HG03196 (cell line): Measurements from ENCODE around the gene ATXN1.

ENCODE experiments used
- ATAC-seq: cut with Tn5 transposase; IDR thresholded peaks from one replicate; pipeline ENCODE4 v1.9.1; 2021; ENCODE audit not compliant: unreplicated experiment

Gene ATXN1

DNA sequence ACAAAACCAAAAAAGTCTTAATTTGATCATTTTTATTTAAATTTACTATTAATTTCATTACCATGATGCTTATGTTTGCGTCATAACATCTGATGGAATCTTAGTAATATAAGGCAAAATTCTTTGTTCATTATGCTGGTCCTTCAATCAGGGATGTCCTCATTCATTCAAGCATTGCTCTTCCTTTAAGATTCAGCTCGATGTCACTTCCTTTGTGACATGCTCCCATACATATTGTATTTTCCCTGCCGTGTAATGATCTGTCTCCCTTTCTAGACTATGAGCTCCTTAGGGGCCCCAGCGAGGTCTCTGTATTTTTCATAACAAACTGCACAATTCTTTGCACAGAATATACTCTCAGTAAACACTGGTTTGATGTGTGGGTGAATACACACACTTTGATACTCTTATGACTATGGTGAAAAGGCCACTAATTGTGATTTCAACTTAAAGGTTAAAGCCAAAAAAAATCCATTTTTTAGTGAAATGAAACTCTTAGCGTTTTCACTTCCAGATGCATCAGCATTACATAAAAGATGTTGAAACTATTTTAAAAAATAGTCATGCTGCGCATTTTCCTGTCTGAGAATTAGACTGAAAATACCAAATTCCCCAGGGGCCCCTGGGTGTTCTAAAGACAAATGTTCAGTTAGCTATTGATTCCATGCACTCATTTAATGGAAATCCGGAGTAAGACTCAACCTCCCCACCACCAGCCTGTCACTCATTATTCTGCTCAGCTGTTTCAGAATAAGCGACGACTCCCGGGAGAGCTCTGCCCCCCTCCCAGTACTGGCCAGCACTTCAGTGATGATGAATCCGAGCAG lies 169.7 kb downstream of the ATXN1 start:
- ATAC-seq, result peak; percentile 78

DNA sequence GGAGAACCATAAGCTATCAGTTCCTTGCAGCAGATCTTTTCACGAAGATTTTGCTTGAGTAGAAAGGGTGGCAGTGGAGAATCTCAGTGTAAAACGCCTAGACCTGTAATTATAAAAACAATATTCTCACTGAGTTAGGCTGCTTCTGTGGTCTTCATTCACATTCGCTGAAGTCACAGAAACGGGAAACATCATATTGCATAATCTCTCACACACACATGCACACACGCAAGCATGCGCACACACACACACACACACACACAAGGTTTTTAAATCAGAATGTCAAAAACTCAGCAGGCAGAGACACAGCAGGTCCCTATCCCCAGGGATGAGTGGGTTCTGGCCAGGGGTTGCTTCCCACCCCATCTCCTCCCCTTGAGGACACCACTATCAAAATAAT lies 175.5 kb downstream of the ATXN1 start:
- no peak for ATAC-seq

- no peak for ATAC-seq
Measured at GRCh38 chr6:16583144-16583762, 178.0 kb downstream of the ATXN1 start.

GRCh38 chr6:16582446-16583143 lies 178.7 kb downstream of the ATXN1 start:
- ATAC-seq, result no peak

GRCh38 chr6:16578695-16579285 lies 182.5 kb downstream of the ATXN1 start:
- ATAC-seq, result no peak

GRCh38 chr6:16576451-16577368 lies 184.6 kb downstream of the ATXN1 start:
- ATAC-seq, result peak; percentile 79

- ATAC-seq, result no peak
Measured at GRCh38 chr6:16575655-16576054, 185.6 kb downstream of the ATXN1 start.

DNA sequence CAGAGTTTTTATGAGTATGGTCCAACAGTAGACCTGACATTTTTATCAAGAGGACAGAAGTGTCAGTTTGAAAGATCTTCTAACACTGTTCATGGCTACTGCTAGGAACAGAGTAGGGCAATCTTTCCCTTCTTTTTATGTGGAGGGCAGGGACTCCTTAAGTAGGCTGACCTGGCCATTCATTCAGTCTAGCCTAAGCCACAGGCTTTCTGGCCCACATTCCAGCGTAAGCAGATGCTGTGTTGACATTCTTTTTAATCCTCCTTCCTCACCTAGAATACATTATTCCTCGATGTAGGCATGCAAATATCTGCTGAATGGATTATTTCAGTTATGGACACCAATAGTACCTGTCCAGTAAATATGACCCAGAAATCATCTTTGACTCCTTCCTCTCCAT lies 188.3 kb downstream of the ATXN1 start:
- no peak for ATAC-seq

DNA sequence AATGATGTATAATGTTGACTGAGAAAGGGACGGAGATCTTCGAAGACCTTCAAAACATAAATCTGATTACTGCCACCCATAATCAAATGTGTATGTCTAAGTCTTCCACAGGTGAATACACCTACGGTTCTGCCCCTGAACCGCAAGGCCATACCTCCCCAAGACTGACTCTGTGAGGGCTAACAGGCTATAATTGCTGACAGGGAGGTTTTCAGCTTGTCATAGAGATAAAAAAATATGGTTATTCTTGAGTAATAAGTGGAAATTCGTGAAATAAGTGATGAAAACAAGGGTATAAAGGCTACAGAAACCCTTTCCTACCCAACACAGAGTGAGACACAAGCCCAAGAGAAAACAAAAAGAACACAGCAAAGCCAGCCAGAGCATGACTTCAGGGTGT lies 188.9 kb downstream of the ATXN1 start:
- no peak for ATAC-seq

DNA sequence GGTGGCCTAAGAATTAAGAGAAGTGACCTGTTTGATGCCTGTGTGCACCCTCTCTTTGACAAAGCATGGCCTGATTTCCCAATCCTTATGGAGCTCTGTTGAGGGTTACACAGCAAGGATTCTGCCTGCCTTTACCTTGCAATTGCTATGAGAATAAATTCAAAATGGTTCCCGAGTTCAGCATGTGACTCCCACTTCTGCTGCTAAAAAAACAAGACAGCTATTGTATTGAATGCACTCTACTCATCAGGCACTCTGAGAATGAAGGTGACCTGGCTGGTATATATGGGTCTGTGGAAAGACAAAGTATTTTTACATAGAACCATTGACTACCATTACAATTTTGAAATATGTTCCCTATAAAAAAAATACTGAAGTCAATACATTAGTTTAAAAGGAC lies 190.3 kb downstream of the ATXN1 start:
- ATAC-seq, result no peak

DNA sequence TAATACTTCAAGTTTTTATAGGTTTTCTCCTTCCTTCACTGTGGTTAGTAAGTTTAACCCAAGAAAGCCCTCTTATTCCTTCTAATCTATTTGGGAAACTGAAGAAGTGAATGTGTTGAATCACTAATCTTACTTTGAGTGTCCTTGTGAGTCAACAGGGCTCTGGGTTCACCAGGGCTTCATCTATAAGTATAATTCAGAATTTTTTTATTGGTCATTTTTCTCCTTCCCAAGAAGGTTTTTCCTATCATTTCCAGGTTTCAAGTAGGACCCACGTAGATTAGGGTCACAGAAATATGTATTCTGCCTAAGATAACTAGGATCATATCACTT lies 191.1 kb downstream of the ATXN1 start:
- no peak for ATAC-seq

DNA sequence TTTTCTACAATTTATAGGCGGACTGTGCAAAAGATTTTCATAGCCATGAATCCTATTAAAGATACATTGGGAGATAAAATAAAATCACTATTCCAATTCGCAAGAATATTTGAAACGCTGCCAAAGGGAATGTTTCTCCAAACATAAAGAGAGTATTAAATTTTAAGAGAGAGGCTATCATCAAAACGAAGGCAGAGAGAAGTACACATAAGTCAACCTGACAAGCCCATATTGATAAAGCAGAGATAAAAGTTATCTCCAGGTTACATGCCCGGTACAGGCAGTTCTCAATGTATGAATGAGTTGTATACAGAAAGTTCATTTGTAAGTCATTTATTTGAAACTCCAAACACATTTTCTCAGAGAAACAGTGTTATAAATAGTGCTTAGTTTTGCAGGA lies 193.1 kb downstream of the ATXN1 start:
- no peak for ATAC-seq

- no peak for ATAC-seq
Measured at GRCh38 chr6:16567071-16567470, 194.2 kb downstream of the ATXN1 start.

DNA sequence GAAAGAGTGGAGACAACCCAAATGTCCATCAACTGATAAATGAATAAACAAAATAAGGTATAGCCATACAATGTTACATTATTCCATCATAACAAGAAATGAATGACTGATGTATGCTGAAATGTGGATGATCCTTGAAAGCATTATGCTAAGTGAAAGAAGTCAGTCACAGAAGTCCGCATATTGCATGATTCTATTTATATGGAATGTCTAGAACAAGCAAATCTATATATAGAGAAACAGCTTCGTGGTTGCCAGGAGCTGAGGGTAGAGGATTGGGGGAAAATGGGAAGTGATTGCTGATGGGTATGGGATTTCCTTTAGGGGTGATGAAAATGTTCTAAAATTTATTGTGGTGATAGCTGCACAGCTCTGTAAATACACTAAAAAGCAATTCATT lies 196.8 kb downstream of the ATXN1 start:
- no peak for ATAC-seq

- no peak for ATAC-seq
Measured at GRCh38 chr6:16563628-16564240, 197.5 kb downstream of the ATXN1 start.

DNA sequence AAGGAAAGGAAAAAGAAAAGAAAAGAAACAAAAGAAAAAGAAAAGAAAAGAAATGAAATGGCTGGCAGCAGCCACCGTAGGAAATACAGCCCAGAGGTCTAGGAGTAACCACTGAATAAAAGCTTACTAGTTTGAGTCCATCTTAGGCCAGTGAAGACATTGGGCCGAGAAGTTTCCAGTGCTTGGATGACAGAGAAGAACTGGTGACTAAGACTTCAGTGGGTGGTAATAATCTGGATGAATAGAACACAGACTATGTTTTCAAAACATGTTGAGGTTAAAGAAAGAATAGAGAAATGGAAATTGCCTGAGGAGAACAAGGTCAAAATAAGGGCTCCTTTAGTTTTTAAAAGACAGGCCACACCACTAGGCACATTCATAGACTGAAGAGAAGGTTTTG lies 198.8 kb downstream of the ATXN1 start:
- ATAC-seq, result no peak

GRCh38 chr6:16559071-16559470 lies 202.2 kb downstream of the ATXN1 start:
- ATAC-seq, result no peak

DNA sequence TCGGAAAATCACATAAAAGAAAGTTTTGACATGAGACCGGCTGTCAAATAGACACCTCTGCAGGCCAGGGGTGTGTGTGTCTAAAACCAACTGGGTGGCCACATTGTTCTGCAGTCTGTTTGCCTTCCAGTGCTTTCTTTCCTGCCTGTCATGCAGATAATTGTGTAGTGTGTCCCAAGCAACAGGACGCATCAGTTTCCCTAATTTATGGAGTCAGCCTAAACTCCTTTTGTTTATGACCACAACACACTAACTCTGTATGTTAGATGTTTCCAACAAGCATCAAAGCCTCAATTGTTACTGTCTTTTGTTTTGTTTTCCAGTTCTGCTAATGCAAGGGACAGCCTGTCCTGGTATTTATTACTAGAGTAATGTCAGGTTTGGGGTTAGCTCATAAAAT lies 205.7 kb downstream of the ATXN1 start:
- no peak for ATAC-seq

GRCh38 chr6:16553531-16553930 lies 207.7 kb downstream of the ATXN1 start:
- ATAC-seq, result no peak

- no peak for ATAC-seq
Measured at GRCh38 chr6:16551466-16551865, 209.8 kb downstream of the ATXN1 start.
